Measurements from ENCODE around the gene KRTAP20-3. TPM values are rescaled to one million over a fixed set of nuclear protein-coding genes. Genes with fewer than 3 reads are reported as not detected.

The KRTAP20-3 gene
- total and polyA plus RNA-seq, 2 donors (not counting 3 experiments of a cell fraction or from before 2014, with no cell fraction given): not detected

- Histone ChIP-seq H3K4me1 (ENCODE audit: control insufficient read depth, extremely low read depth, insufficient read depth, low read length) (no peaks in the 10 kb centered on the region), H3K27me3 (ENCODE audit: control insufficient read depth in 2 of 2, insufficient read depth in 2 of 2, low read length in 2 of 2) (no peaks in the 10 kb centered on the region), H3K9ac (replicated peaks; ENCODE audit: extremely low read depth, insufficient read depth, low read length) (no peak overlapping the region), H3K36me3 (ENCODE audit: control insufficient read depth in 2 of 2, extremely low read depth in 1 of 2, insufficient read depth in 2 of 2, low read length in 2 of 2) (no peaks in the 10 kb centered on the region), H3K4me3 (replicated peaks in 1 of 3; ENCODE audit: insufficient read depth in 1 of 3, low read depth in 1 of 3, low read length in 3 of 3) (no peak overlapping the region), H3K27ac (ENCODE audit: insufficient read depth, low read depth, low read length) (no peak overlapping the region), H3K4me2 (ENCODE audit: insufficient read depth, low read length) (no peak overlapping the region), H3K9me1 (replicated peaks; ENCODE audit: control insufficient read depth, extremely low read depth, insufficient read depth, low read length) (no peaks in the 10 kb centered on the region), H4K20me1 (replicated peaks; ENCODE audit: control insufficient read depth, extremely low read depth, insufficient read depth, low read length) (no peaks in the 10 kb centered on the region), H3K79me2 (ENCODE audit: control insufficient read depth, insufficient read depth, low read length) (no peaks in the 10 kb centered on the region), H2AFZ (ENCODE audit: low read depth, low read length) (no peak overlapping the region), H3K9me3 (replicated peaks; ENCODE audit: control insufficient read depth, insufficient read depth, low read length) (peaks cover 2% of the 10 kb centered on the region)
- FAIRE-seq: no peak
- dilution Hi-C loops (cut with MboI; ENCODE audit: extremely low pct_ligation_motif_present, low sequenced_read_pairs) (no loop called here), intact Hi-C loops (cut with micrococcal nuclease) (no loop called here)
- DNase-seq (ENCODE audit: low read depth, low spot score): no peak
- no peak for TF ChIP-seq POLR2AphosphoS5 (IDR thresholded peaks at IDR 0.05; ENCODE audit: insufficient read depth, low read depth, low read length)
- no peak for TF ChIP-seq JUN (IDR thresholded peaks at IDR 0.05; ENCODE audit: borderline replicate concordance, insufficient read depth, insufficient read length, low read depth)
- no peak for TF ChIP-seq EZH2 (IDR thresholded peaks at IDR 0.05; ENCODE audit: borderline replicate concordance, low read depth, low read length, severe bottlenecking)
- BruUV-seq (replicated peaks): no TSS peak
- POLR2A ChIA-PET: no interaction called here
- CTCF ChIA-PET: no interaction called here
Observed at GRCh38 chr21:30646904-30647414, 4.3 kb downstream of the KRTAP20-3 start.

DNA sequence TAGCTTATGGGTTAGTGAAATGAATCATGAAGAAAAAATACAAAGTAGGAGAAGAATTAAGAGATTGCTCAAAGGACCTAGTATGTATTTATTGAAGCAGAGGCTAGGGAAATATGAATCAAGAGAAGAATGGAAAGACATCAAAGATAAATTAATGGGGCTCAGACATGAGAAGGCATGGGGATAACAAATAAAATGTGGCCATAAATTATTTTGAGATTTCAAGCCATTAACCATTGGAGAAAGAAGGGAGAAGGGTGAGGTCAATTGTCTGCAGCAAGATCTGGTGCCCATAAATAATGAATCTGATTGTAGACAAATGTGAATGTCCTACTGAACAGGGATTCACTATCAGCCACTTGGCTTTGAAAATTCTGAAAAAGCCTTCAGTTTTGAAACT lies 10.2 kb downstream of the KRTAP20-3 start:
- POLR2A ChIA-PET: no interaction called here
- dilution Hi-C loops (cut with MboI; ENCODE audit: extremely low pct_ligation_motif_present, low sequenced_read_pairs): no loop called here
- H3K27me3 ChIP-seq (ENCODE audit: control insufficient read depth in 2 of 2, insufficient read depth in 2 of 2, low read length in 2 of 2): no peaks in the 10 kb centered on the region

More for the DNA sequence above, 10.2 kb downstream of the KRTAP20-3 start:
- no peaks in the 10 kb centered on the region for H3K9me1 ChIP-seq (replicated peaks; ENCODE audit: control insufficient read depth, extremely low read depth, insufficient read depth, low read length)
- intact Hi-C loops (cut with micrococcal nuclease): no loop called here
- BruUV-seq (replicated peaks): no TSS peak
- H3K36me3 ChIP-seq (ENCODE audit: control insufficient read depth in 2 of 2, extremely low read depth in 1 of 2, insufficient read depth in 2 of 2, low read length in 2 of 2): no peaks in the 10 kb centered on the region
- CTCF ChIA-PET: no interaction called here
- TF ChIP-seq MYC (IDR thresholded peaks at IDR 0.05; ENCODE audit: low read depth, low read length): no peak
- TF ChIP-seq MAX (IDR thresholded peaks at IDR 0.05; ENCODE audit: insufficient read depth, insufficient read length): no peak
- no peak overlapping the region for H3K27ac ChIP-seq (ENCODE audit: insufficient read depth, low read depth, low read length)
- no peak overlapping the region for H3K9ac ChIP-seq (replicated peaks; ENCODE audit: extremely low read depth, insufficient read depth, low read length)
- H3K79me2 ChIP-seq (ENCODE audit: control insufficient read depth, insufficient read depth, low read length): no peaks in the 10 kb centered on the region
- H3K4me1 ChIP-seq (ENCODE audit: control insufficient read depth, extremely low read depth, insufficient read depth, low read length): no peaks in the 10 kb centered on the region
- FAIRE-seq: no peak
- no peak overlapping the region for H2AFZ ChIP-seq (ENCODE audit: low read depth, low read length)
- no peaks in the 10 kb centered on the region for H3K9me3 ChIP-seq (replicated peaks; ENCODE audit: control insufficient read depth, insufficient read depth, low read length)
- DNase-seq (ENCODE audit: low read depth, low spot score): no peak
- H4K20me1 ChIP-seq (replicated peaks; ENCODE audit: control insufficient read depth, extremely low read depth, insufficient read depth, low read length): no peaks in the 10 kb centered on the region
- no peak overlapping the region for H3K4me2 ChIP-seq (ENCODE audit: insufficient read depth, low read length)
- no peak overlapping the region for H3K4me3 ChIP-seq (replicated peaks in 1 of 3; ENCODE audit: insufficient read depth in 1 of 3, low read depth in 1 of 3, low read length in 3 of 3)
